DND-41 (cell line): ENCODE data around the gene TCL1B.

ENCODE experiments used
- EZH2 ChIP-seq: IDR thresholded peaks from 3 replicates; pipeline ENCODE4 v1.6.1; 2012; ENCODE audit warnings: borderline replicate concordance, low read depth, mild to moderate bottlenecking, moderate library complexity, low read length, inconsistent platforms; ENCODE audit not compliant: severe bottlenecking
- TF ChIP-seq, protein P1 (sequence below): IDR thresholded peaks from 2 replicates; pipeline ENCODE4 v1.5.1; 2012; ENCODE audit warnings: borderline replicate concordance, low read length, moderate library complexity, mild to moderate bottlenecking; ENCODE audit not compliant: poor library complexity, severe bottlenecking; ENCODE audit errors: extremely low read depth

DNA sequence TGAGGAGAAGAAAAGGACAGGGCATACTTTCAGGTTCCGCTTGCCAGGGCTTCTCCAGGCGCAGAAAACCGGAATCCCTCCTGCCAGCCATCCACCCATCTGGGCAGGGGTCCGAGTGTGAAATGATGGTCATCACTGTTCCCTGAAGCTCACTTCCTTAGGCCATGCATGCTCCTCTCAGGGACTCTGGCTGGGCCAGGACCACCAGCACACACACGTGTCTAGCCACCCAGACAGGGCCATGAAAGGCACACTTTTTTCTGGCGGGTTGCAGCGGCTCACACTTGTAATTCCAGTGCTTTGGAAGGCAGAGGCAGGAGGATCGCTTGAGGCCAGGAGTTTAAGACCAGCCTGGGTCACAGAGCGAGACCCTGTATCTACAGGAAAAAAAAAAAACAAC, 26.2 kb downstream of the TCL1B start:
- TF ChIP-seq EZH2: no peak
- TF ChIP-seq, protein P1, sequence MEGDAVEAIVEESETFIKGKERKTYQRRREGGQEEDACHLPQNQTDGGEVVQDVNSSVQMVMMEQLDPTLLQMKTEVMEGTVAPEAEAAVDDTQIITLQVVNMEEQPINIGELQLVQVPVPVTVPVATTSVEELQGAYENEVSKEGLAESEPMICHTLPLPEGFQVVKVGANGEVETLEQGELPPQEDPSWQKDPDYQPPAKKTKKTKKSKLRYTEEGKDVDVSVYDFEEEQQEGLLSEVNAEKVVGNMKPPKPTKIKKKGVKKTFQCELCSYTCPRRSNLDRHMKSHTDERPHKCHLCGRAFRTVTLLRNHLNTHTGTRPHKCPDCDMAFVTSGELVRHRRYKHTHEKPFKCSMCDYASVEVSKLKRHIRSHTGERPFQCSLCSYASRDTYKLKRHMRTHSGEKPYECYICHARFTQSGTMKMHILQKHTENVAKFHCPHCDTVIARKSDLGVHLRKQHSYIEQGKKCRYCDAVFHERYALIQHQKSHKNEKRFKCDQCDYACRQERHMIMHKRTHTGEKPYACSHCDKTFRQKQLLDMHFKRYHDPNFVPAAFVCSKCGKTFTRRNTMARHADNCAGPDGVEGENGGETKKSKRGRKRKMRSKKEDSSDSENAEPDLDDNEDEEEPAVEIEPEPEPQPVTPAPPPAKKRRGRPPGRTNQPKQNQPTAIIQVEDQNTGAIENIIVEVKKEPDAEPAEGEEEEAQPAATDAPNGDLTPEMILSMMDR: no peak
